GM12878 (cell line): Measurements from ENCODE around the gene ITGA8.

Experiments used
- EZH2 ChIP-seq: IDR thresholded peaks from 2 replicates; pipeline ENCODE4 v1.6.1; 2012; ENCODE audit warnings: low read depth, mild to moderate bottlenecking, control low read depth, inconsistent platforms, low read length, borderline replicate concordance; ENCODE audit not compliant: control insufficient read depth
- MEF2A ChIP-seq: IDR thresholded peaks from 2 replicates; pipeline ENCODE4 v1.6.1; 2011; ENCODE audit warnings: low read depth, mild to moderate bottlenecking, low read length, moderate library complexity; ENCODE audit not compliant: insufficient read depth
- NFIC ChIP-seq: IDR thresholded peaks from 2 replicates; pipeline ENCODE4 v1.6.1; 2012; ENCODE audit warnings: low read depth, mild to moderate bottlenecking, inconsistent platforms, low read length, moderate library complexity
- NR2C2 ChIP-seq: IDR thresholded peaks from 2 replicates; pipeline ENCODE4 v1.6.1; 2011; ENCODE audit warnings: borderline replicate concordance, low read depth; ENCODE audit not compliant: control insufficient read depth, insufficient read length
- POLR2A ChIP-seq: IDR thresholded peaks from 2 replicates; pipeline ENCODE4 v1.6.1; 2011; ENCODE audit warnings: low read depth, mild to moderate bottlenecking, low read length
- POLR2AphosphoS5 ChIP-seq: IDR thresholded peaks from 2 replicates; pipeline ENCODE4 v1.6.1; 2011; ENCODE audit warnings: mild to moderate bottlenecking, low read length, inconsistent platforms
- RAD21 ChIP-seq: IDR thresholded peaks from 2 replicates; pipeline ENCODE4 v1.6.1; 2011; ENCODE audit warnings: mild to moderate bottlenecking, low read depth, low read length, moderate library complexity; ENCODE audit not compliant: insufficient read depth
- SIN3A ChIP-seq: IDR thresholded peaks from 2 replicates; pipeline ENCODE4 v1.6.1; 2012; ENCODE audit warnings: low read depth, low read length, improper control_type of control experiment
- TCF7 ChIP-seq: IDR thresholded peaks from 2 replicates; pipeline ENCODE4 v1.6.1; 2014; ENCODE audit warnings: antibody characterized with exemption, borderline replicate concordance
- TF ChIP-seq, protein P1 (sequence below): fragments of 450-650 bp; IDR thresholded peaks from 2 replicates; pipeline ENCODE4 v1.6.1; 2017; ENCODE audit warnings: mild to moderate bottlenecking
- TF ChIP-seq, protein P2 (sequence below), 3 experiments: IDR thresholded peaks in 2 of 3; conservative IDR thresholded peaks in 1 of 3; 2 replicates each; pipeline ENCODE4 v1.5.1; 2011; ENCODE audit warnings: low read depth in 3 of 3, low read length in 3 of 3, mild to moderate bottlenecking in 3 of 3, control low read depth in 2 of 3, moderate library complexity in 2 of 3, inconsistent platforms in 1 of 3, mixed read lengths in 1 of 3; ENCODE audit not compliant: control insufficient read depth in 2 of 3, insufficient read depth in 1 of 3; ENCODE audit errors: extremely low read depth in 1 of 3

DNA sequence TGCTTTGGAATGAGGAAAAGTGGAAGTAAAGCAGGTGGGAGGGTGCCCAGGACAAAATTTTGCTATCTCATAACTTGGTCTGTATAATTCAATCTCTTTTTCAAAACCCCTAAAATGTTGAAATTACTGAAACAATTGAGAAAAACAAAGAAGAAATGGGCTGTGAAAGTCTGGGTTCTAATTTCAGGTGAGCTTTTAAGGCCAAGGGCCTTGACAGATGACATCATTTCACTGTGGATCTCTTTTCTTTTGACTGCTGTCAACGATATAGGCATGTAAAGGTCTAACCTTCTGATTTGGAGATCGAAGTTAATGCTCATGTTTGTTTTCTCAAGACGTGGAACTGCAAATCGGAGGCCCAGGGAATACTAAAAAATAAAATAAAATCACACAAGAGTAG, 127.8 kb downstream of the ITGA8 start:
- TF ChIP-seq SIN3A, result no peak
- TF ChIP-seq MEF2A, result no peak
- TF ChIP-seq, protein P1, sequence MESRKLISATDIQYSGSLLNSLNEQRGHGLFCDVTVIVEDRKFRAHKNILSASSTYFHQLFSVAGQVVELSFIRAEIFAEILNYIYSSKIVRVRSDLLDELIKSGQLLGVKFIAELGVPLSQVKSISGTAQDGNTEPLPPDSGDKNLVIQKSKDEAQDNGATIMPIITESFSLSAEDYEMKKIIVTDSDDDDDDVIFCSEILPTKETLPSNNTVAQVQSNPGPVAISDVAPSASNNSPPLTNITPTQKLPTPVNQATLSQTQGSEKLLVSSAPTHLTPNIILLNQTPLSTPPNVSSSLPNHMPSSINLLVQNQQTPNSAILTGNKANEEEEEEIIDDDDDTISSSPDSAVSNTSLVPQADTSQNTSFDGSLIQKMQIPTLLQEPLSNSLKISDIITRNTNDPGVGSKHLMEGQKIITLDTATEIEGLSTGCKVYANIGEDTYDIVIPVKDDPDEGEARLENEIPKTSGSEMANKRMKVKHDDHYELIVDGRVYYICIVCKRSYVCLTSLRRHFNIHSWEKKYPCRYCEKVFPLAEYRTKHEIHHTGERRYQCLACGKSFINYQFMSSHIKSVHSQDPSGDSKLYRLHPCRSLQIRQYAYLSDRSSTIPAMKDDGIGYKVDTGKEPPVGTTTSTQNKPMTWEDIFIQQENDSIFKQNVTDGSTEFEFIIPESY, result no peak
- no peak for TF ChIP-seq POLR2A
- TF ChIP-seq, protein P2, sequence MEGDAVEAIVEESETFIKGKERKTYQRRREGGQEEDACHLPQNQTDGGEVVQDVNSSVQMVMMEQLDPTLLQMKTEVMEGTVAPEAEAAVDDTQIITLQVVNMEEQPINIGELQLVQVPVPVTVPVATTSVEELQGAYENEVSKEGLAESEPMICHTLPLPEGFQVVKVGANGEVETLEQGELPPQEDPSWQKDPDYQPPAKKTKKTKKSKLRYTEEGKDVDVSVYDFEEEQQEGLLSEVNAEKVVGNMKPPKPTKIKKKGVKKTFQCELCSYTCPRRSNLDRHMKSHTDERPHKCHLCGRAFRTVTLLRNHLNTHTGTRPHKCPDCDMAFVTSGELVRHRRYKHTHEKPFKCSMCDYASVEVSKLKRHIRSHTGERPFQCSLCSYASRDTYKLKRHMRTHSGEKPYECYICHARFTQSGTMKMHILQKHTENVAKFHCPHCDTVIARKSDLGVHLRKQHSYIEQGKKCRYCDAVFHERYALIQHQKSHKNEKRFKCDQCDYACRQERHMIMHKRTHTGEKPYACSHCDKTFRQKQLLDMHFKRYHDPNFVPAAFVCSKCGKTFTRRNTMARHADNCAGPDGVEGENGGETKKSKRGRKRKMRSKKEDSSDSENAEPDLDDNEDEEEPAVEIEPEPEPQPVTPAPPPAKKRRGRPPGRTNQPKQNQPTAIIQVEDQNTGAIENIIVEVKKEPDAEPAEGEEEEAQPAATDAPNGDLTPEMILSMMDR (IDR thresholded peaks at IDR 0.05 in 2 of 3, conservative IDR thresholded peaks at IDR 0.05 in 1 of 3; ENCODE audit: control insufficient read depth in 2 of 3, extremely low read depth in 1 of 3, insufficient read depth in 1 of 3, low read depth in 3 of 3, low read length in 3 of 3), result no peak
- TF ChIP-seq NR2C2, result no peak
- no peak for TF ChIP-seq RAD21
- no peak for TF ChIP-seq NFIC
- no peak for TF ChIP-seq EZH2
- no peak for TF ChIP-seq POLR2AphosphoS5
- no peak for TF ChIP-seq TCF7
